Colonic mucosa (tissue), 4 donors: ENCODE results near the gene IL1RAP. TPM values are rescaled to one million over a fixed set of nuclear protein-coding genes. Genes with fewer than 3 reads are reported as not detected.

ENCODE experiments used
- DNase-seq: peaks from one replicate; pipeline ENCODE4 v3.0.0-alpha.2; 2020
- H3K27ac ChIP-seq: fragments of 200-600 bp; one replicate; pipeline ENCODE4 v1.8.0; 2021
- H3K27me3 ChIP-seq: fragments of 200-600 bp; one replicate; pipeline ENCODE4 v1.8.0; 2021
- H3K36me3 ChIP-seq: fragments of 200-600 bp; one replicate; pipeline ENCODE4 v1.8.0; 2021
- H3K4me1 ChIP-seq: fragments of 200-600 bp; one replicate; pipeline ENCODE4 v1.8.0; 2021; ENCODE audit warnings: mild to moderate bottlenecking
- H3K4me3 ChIP-seq: fragments of 200-600 bp; one replicate; pipeline ENCODE4 v1.8.0; 2021
- H3K9ac ChIP-seq, 2 donors: one replicate each; pipeline ENCODE4 v1.7.0; 2013; ENCODE audit warnings: control low read depth in 2 of 2, low read depth in 2 of 2, low read length in 2 of 2
- H3K9me3 ChIP-seq: fragments of 200-600 bp; one replicate; pipeline ENCODE4 v1.8.0; 2021
- intact Hi-C: fragments of 100-400 bp; cut with DNase I; formaldehyde crosslinking; loops from one replicate; pipeline ENCODE4 v1.14.1; 2022
- total RNA-seq, 2 donors: library from RNA; stranded (reverse); fragmentation: NEBNext Ultra II Directional in 1 of 2; extraction: Animal tissue kit (Norgen Biotek cat#: 25700) in 1 of 2; gene quantifications; one replicate each; pipeline ENCODE4 v1.2.1, GENCODE V29; 2021
- TF ChIP-seq, protein P1 (sequence below): fragments of 200-600 bp; IDR thresholded peaks from one replicate; pipeline ENCODE4 v1.8.0; 2022; ENCODE audit warnings: antibody characterized with exemption, mild to moderate bottlenecking
- donor health status: healthy.
- donor health status: DM: no; HTN: no; CAD: no.
- donor health status: DM: no; HTN: no; CAD: no.

IL1RAP gene
- total RNA-seq, 2 donors from 2014 or later: 3.9 to 5.0 TPM

DNA sequence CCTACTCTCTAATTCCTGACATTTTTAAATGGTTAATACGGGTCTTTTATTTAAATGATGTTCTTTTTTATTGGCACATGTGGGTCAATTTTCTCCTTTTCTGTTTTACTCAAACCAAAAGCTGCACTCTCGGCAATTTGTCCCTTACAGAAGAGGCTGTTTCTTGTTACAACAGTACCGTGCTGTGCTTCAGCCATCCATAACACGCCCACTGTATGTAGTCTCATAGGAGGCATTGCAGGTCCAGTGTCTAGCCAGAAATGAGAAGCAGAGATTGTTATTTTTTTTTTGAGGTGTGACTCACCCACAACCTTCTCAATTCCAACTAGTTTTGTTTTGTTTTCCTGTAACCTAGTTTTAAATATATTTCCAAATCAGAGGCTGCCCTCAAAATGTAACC lies 184.0 kb downstream of the IL1RAP start:
- DNase-seq: no peak
- no peaks in the 10 kb centered on the region for H3K9me3 ChIP-seq
- no peak overlapping the region for H3K4me3 ChIP-seq
- TF ChIP-seq, protein P1, sequence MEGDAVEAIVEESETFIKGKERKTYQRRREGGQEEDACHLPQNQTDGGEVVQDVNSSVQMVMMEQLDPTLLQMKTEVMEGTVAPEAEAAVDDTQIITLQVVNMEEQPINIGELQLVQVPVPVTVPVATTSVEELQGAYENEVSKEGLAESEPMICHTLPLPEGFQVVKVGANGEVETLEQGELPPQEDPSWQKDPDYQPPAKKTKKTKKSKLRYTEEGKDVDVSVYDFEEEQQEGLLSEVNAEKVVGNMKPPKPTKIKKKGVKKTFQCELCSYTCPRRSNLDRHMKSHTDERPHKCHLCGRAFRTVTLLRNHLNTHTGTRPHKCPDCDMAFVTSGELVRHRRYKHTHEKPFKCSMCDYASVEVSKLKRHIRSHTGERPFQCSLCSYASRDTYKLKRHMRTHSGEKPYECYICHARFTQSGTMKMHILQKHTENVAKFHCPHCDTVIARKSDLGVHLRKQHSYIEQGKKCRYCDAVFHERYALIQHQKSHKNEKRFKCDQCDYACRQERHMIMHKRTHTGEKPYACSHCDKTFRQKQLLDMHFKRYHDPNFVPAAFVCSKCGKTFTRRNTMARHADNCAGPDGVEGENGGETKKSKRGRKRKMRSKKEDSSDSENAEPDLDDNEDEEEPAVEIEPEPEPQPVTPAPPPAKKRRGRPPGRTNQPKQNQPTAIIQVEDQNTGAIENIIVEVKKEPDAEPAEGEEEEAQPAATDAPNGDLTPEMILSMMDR: no peak
- no peaks in the 10 kb centered on the region for H3K4me1 ChIP-seq
- H3K27ac ChIP-seq: no peak overlapping the region
- H3K9ac ChIP-seq: no peak overlapping the region
- H3K27me3 ChIP-seq: no peaks in the 10 kb centered on the region
- H3K36me3 ChIP-seq: no peaks in the 10 kb centered on the region
- intact Hi-C loops: loop anchor here (10.0 kb wide), 1 partner anchor 473 kb away; no protein-coding TSS in a partner anchor

DNA sequence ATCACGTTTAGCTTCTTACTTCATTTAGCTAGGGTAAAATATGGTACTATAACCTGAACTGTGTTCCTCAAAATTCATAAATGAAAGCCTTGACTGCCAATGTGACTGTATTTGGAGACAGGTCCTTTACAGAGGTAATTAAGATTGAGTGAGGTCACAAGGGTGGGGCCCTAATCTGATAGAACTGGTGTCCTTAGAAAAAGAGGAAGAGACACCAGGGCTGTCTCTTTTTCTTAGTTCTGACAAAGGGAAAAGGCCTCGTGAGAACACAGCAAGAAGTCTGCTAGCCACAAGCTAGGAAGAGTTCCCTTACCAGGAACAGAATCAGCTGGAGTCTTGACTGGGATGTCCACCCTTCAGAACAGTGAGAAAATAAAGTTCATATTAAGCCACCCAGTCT lies 185.9 kb downstream of the IL1RAP start:
- DNase-seq: no peak
- H3K36me3 ChIP-seq: no peaks in the 10 kb centered on the region
- H3K9me3 ChIP-seq: no peaks in the 10 kb centered on the region
- no peak overlapping the region for H3K27ac ChIP-seq
- no peaks in the 10 kb centered on the region for H3K27me3 ChIP-seq
- no peak overlapping the region for H3K9ac ChIP-seq
- no peaks in the 10 kb centered on the region for H3K4me1 ChIP-seq
- TF ChIP-seq, protein P1: no peak
- H3K4me3 ChIP-seq: no peak overlapping the region
- intact Hi-C loops: loop anchor here (5.0 to 10.0 kb wide), 2 partner anchors 353 to 475 kb away; no protein-coding TSS in a partner anchor

DNA sequence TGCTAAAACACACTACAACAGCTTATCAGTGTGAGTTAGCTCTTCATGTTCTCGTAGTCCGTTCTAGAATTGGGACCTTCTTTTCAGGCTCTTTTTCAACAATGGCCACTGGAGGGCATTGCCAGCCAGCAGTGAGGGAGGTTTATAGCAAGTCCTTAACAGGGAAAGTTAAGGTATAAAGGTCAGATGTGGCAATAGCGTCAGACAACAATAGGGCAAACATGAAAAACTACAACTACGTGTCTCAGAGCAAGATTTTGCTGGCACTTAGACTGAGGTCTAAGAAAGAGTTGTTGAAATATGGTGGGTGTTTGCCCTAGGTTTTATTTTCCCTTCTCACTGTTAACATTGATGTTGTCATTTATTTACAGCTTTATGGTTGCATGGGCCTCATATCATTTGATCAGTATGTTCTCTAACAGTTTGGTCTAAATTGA lies 187.2 kb downstream of the IL1RAP start:
- no peak overlapping the region for H3K4me3 ChIP-seq
- H3K27me3 ChIP-seq: no peaks in the 10 kb centered on the region
- TF ChIP-seq, protein P1: peak; percentile 21
- no peaks in the 10 kb centered on the region for H3K4me1 ChIP-seq
- DNase-seq: peak; percentile 61
- H3K27ac ChIP-seq: no peak overlapping the region
- no peak overlapping the region for H3K9ac ChIP-seq
- intact Hi-C loops: loop anchor here (5.0 kb wide), 1 partner anchor 351 kb away; no protein-coding TSS in a partner anchor
- no peaks in the 10 kb centered on the region for H3K9me3 ChIP-seq
- no peaks in the 10 kb centered on the region for H3K36me3 ChIP-seq

DNA sequence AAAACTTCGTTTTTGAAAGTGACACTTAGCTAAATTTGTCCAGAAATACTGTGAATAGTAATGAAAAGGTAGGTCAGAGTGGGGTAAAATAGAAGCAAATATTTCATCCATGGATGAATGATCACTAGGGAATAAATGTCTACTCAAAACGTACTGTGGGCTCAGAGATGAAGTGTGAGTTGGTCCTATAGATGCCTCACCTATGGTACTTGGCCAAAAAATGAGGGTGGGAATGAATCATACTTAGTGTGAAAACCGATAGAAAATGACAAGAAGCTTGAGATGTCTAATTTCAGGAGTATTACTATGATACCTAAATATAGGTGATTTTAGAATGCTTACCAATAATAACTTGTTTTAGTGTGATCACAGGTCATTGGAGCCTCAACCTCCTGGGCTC lies 192.7 kb downstream of the IL1RAP start:
- TF ChIP-seq, protein P1: no peak
- intact Hi-C loops: no loop called here
- H3K9ac ChIP-seq: no peak overlapping the region

More for the DNA sequence above, 192.7 kb downstream of the IL1RAP start:
- Histone ChIP-seq H3K9me3 (no peaks in the 10 kb centered on the region), H3K4me1 (no peaks in the 10 kb centered on the region), H3K27ac (no peak overlapping the region), H3K36me3 (no peaks in the 10 kb centered on the region), H3K4me3 (no peak overlapping the region), H3K27me3 (no peaks in the 10 kb centered on the region)
- DNase-seq: no peak

Other genes starting within 250 kb of the IL1RAP start
- gene CLDN1, start 191.6 kb upstream of the IL1RAP start, total RNA-seq: 1 to 10 TPM; 2.2 to 2.4 TPM
- not detected for gene CLDN16, start 125.9 kb upstream of the IL1RAP start, total RNA-seq
- gene TMEM207, start 64.2 kb upstream of the IL1RAP start, total RNA-seq: not detected